Esophagus squamous epithelium (tissue), 4 donors: ENCODE measurements around the gene PDE3A.

Experiments
- CTCF ChIP-seq, 6 experiments: fragments of 450-650 bp in 4 of 6; fragments of 200-600 bp in 2 of 6; sonication (generic) in 2 of 6; IDR thresholded peaks; one replicate each; pipeline ENCODE4 v1.5.1; 2016 to 2019; ENCODE audit warnings: antibody characterized with exemption in 6 of 6, mild to moderate bottlenecking in 4 of 6, moderate library complexity in 4 of 6
- POLR2A ChIP-seq, 4 donors: fragments of 450-650 bp; IDR thresholded peaks; one replicate each; pipeline ENCODE4 v1.6.1; 2017; ENCODE audit warnings: antibody characterized with exemption in 4 of 4, mild to moderate bottlenecking in 4 of 4, moderate library complexity in 3 of 4

- no peak for TF ChIP-seq CTCF (IDR thresholded peaks at IDR 0.05)
- TF ChIP-seq POLR2A (IDR thresholded peaks at IDR 0.05), result no peak
These were observed 225.3 kb downstream of the PDE3A start for GRCh38 chr12:20593611-20594010.
